Inflammatory macrophage treated with lipopolysaccharide for 4 hours (primary cell): ENCODE measurements around the gene GNB1.
A peak's percentile ranks its signal among the peaks of the same experiment; 100 is the strongest.

Source experiments
- DNase-seq: peaks from one replicate; pipeline ENCODE4 v3.0.0-alpha.2; 2020

The GNB1 gene

GRCh38 chr1:1815606-1816281, 75.1 kb downstream of the GNB1 start:
- DNase-seq, result no peak

- no peak for DNase-seq
Measured at GRCh38 chr1:1809489-1809888, 81.4 kb downstream of the GNB1 start.

- DNase-seq, result no peak
Measured at GRCh38 chr1:1808206-1808605, 82.7 kb downstream of the GNB1 start.

- no peak for DNase-seq
Measured at GRCh38 chr1:1806890-1807289, 84.0 kb downstream of the GNB1 start.

- no peak for DNase-seq
Measured at GRCh38 chr1:1804301-1804700, 86.6 kb downstream of the GNB1 start.

- no peak for DNase-seq
Measured at GRCh38 chr1:1802871-1803270, 88.0 kb downstream of the GNB1 start.

- no peak for DNase-seq
Measured at GRCh38 chr1:1799716-1800115, 91.2 kb downstream of the GNB1 start.

- DNase-seq, result no peak
Measured at GRCh38 chr1:1797731-1798341, 93.1 kb downstream of the GNB1 start.

- DNase-seq, result no peak
Measured at GRCh38 chr1:1796466-1796865, 94.4 kb downstream of the GNB1 start.

- no peak for DNase-seq
Measured at GRCh38 chr1:1794999-1795398, 95.9 kb downstream of the GNB1 start.

GRCh38 chr1:1793481-1794244, 97.2 kb downstream of the GNB1 start:
- no peak for DNase-seq

- DNase-seq, result peak; percentile 55
Measured at GRCh38 chr1:1788646-1789431, 102.0 kb downstream of the GNB1 start.

GRCh38 chr1:1788136-1788535, 102.8 kb downstream of the GNB1 start:
- no peak for DNase-seq

- no peak for DNase-seq
Measured at GRCh38 chr1:1786836-1787605, 103.9 kb downstream of the GNB1 start.

GRCh38 chr1:1785666-1786065, 105.2 kb downstream of the GNB1 start:
- no peak for DNase-seq

- no peak for DNase-seq
Measured at GRCh38 chr1:1784933-1785332, 106.0 kb downstream of the GNB1 start.

GRCh38 chr1:1783320-1783719, 107.6 kb downstream of the GNB1 start:
- no peak for DNase-seq

- DNase-seq, result peak; percentile 85
Measured at GRCh38 chr1:1782399-1783221, 108.3 kb downstream of the GNB1 start.

GRCh38 chr1:1781526-1781903, 109.4 kb downstream of the GNB1 start:
- peak; percentile 18 for DNase-seq

GRCh38 chr1:1780598-1781525, 110.0 kb downstream of the GNB1 start:
- no peak for DNase-seq
